Activated CD4-positive, alpha-beta T cell treated with anti-CD3 and anti-CD28 coated beads for 36 hours (primary cell): Measurements from ENCODE around the gene CDK2. TPM values are rescaled to one million over a fixed set of nuclear protein-coding genes. Genes with fewer than 3 reads are reported as not detected.

Experiments
- ATAC-seq: fragments of 200-7000 bp; cut with Tn5 transposase; one replicate; pipeline ENCODE4 v1.10.0; 2021; ENCODE audit warnings: mild to moderate bottlenecking, moderate library complexity
- CTCF ChIA-PET: fragments of 350-600 bp; sonication (Branson Sonifier 250); formaldehyde crosslinking; loops from one replicate; lab custom pipeline; 2021; ENCODE audit warnings: antibody characterized with exemption; lab: Charles Lee
- POLR2A ChIA-PET: fragments of 350-600 bp; sonication (Branson Sonifier 250); formaldehyde crosslinking; loops from one replicate; lab custom pipeline; 2021; ENCODE audit warnings: antibody characterized with exemption, inconsistent platforms; lab: Charles Lee
- DNase-seq: peaks from one replicate; pipeline ENCODE4 v3.0.0-alpha.2; 2020
- H3K27ac Mint-ChIP-seq: one replicate; pipeline ENCODE4 v1.8.0; 2021; ENCODE audit warnings: mixed read lengths
- H3K27me3 Mint-ChIP-seq: one replicate; pipeline ENCODE4 v1.8.0; 2021; ENCODE audit warnings: mixed read lengths
- H3K36me3 Mint-ChIP-seq: one replicate; pipeline ENCODE4 v1.8.0; 2021; ENCODE audit warnings: low read depth, mixed read lengths
- H3K4me1 Mint-ChIP-seq: one replicate; pipeline ENCODE4 v1.8.0; 2021; ENCODE audit warnings: mixed read lengths
- H3K4me3 Mint-ChIP-seq: one replicate; pipeline ENCODE4 v1.8.0; 2021; ENCODE audit warnings: mild to moderate bottlenecking, moderate library complexity, mixed read lengths
- H3K9me3 Mint-ChIP-seq: one replicate; pipeline ENCODE4 v1.8.0; 2021; ENCODE audit warnings: low read depth, mixed read lengths
- intact Hi-C, 2 experiments: fragments of 100-400 bp; cut with DNase I in 1 of 2; cut with micrococcal nuclease in 1 of 2; formaldehyde crosslinking; loops; one replicate each; pipeline versions ENCODE4 v1.14.2 to v1.15.1; 2022 to 2024; cut with DNase I, micrococcal nuclease
- total RNA-seq, 2 experiments: library from RNA; stranded (reverse); gene quantifications; one replicate each; pipeline ENCODE4 v1.2.3, GENCODE V29; 2021

Gene CDK2
- total RNA-seq, 2 experiments from 2014 or later = 104 to 149 TPM

DNA sequence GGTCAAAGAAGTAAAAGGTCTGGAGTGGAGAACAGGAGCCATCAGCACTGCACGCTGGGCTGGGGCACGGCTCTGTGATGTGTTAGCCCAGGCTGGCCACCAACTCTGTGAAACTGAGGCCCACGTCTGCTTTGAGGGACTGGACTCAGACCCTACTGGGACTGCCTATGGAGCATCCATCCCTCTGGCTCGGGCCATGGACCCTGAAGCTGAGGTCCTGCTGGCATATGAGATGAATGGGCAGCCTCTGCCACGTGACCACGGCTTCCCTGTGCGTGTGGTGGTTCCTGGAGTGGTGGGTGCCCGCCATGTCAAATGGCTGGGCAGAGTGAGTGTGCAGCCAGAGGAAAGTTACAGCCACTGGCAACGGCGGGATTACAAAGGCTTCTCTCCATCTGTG is 37.6 kb downstream of the CDK2 start:
- Mint-ChIP-seq H3K9me3 (no peaks in the 10 kb centered on the region), H3K27ac (no peak overlapping the region), H3K4me3 (no peak overlapping the region), H3K4me1 (peaks cover 24% of the 10 kb centered on the region), H3K36me3 (no peaks in the 10 kb centered on the region), H3K27me3 (no peaks in the 10 kb centered on the region)
- intact Hi-C loops = no loop called here
- DNase-seq (no peak), ATAC-seq (no peak)
- CTCF ChIA-PET = no interaction called here
- POLR2A ChIA-PET = no interaction called here

DNA sequence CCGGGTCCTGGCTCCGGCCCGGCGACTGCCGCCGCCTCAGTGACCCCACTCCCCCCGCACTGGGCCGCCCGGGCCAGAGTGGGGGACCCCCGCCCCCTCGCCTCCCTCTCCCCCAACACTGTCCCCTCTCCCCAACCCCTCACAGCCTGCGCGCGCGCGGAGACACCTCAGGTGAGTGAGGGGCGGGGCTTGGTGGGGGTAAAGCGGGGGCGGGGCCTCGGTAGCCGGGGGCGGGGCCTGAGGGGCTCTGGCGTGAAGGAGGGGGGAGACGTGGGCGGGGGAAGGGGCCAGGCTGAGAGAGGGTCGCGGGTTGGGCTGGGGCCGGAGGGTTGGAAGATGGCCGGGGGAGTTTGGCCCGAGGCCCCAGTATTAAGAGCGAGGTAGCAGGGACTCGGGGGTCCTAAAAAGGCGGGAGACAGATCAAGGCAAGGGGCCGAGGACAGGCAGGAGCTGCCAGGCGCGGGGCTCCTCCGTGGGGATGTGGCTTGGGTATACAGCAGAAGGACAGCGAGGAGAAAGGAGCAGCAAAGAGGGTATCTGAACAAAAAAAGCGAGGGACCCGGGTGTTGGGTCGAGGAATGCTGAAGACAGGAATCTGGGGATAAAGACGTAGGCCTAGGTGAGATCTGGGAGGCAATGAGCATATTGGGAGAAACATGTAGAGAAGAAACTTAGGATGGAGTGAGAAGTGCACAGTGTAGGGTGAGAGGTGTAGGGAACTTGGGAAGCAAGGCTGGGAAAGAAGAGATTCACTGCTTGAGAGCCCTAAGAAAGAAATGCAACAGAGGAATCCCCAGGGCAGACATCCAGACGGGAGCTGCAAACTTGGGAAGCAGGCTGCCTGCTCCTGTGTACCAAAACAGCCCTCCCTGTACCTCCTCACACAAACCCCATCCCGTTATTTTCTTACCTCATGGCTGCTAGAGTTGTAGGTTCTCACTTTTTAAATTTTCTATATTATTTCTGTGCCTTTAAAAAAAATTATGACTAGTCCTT is 41.2 kb downstream of the CDK2 start:
- no peaks in the 10 kb centered on the region for H3K27me3 Mint-ChIP-seq
- DNase-seq (peak; percentile 82), ATAC-seq (peak; percentile 83)
- H3K36me3 Mint-ChIP-seq = no peaks in the 10 kb centered on the region
- intact Hi-C loops = loop anchor here (1.0 kb wide), 6 partner anchors 13 to 292 kb away; partner anchors contain the start of genes IKZF4 (in 2 of the 2), BLOC1S1 (in 1 of the 2), DNAJC14 (in 1 of the 2) and PA2G4 (in 1 of the 2)
- POLR2A ChIA-PET = interaction anchor here (0.8 to 1.2 kb wide), 3 partner anchors 14 to 178 kb away, joined by 3 to 4 read pairs (median 4); partner anchors contain the start of gene RAB5B
- peaks cover 28% of the 10 kb centered on the region for H3K4me1 Mint-ChIP-seq
- peak overlapping the region; percentile 78 for H3K4me3 Mint-ChIP-seq
- CTCF ChIA-PET = interaction anchor here (1.1 to 3.2 kb wide), 4 partner anchors 11 to 269 kb away, joined by 3 to 13 read pairs (median 7); partner anchors contain the start of gene SUOX
- H3K9me3 Mint-ChIP-seq = no peaks in the 10 kb centered on the region
- H3K27ac Mint-ChIP-seq = peak overlapping the region; percentile 92

DNA sequence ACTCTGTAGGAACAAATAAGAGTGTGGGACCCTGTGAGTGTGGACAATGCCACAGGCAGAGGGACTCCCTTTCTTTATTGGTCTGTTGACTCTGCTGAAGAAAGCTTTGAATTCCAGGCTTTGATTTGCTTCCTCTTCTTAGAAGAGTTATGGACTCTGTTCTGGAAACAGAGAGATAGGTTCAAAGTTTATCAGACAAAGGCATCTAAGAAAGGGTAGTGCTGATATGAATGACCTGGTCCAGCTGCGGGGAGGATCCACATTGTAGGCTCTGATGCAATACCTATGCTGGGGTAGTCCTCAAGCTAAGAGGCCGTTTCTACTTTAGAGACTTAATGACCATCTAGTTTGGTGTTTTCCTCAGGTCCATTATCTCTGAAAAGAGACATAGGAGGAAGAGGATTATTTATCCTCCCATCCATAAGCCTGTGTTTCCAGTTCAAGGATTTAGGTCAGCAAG is 43.5 kb downstream of the CDK2 start:
- DNase-seq = no peak
- Mint-ChIP-seq H3K4me1 (peaks cover 28% of the 10 kb centered on the region), H3K27me3 (no peaks in the 10 kb centered on the region), H3K27ac (no peak overlapping the region), H3K9me3 (no peaks in the 10 kb centered on the region), H3K36me3 (no peaks in the 10 kb centered on the region), H3K4me3 (no peak overlapping the region)
- intact Hi-C loops = no loop called here
- CTCF ChIA-PET = interaction anchor here (0.6 to 1.4 kb wide), 10 partner anchors 9 to 198 kb away, joined by 3 to 8 read pairs (median 4); partner anchors contain the start of genes RAB5B and SUOX
- POLR2A ChIA-PET = interaction anchor here (0.6 kb wide), 1 partner anchor 14 kb away, joined by 4 read pairs; no protein-coding TSS in a partner anchor
- ATAC-seq = no peak

DNA sequence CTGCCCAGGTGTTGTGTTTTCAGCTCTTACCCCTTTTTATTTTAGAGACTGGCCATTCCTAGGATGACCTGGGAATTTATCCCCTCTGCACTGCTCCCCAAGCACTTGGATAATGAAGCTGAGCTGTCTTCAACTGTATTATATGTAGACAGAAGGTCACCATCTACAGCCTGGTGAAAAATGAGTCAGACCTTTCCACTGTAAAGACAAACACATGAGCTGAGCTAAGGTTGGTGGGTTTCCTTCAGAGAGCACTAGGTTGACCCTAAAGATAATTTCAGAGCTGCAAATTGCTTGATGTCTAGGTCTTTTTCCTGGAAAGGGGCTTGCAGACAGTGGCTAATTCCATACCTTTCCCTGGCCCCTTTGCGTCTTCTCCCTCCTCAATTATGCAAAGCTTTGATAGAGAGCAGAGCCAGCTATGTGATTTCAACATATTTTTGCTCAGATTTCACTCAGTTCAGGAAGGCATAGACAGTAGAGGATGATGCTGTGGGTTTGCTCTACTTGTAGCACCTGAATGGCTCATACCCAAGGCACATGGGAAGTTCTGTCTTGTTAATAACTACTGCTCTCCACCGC is 45.0 kb downstream of the CDK2 start:
- H3K27me3 Mint-ChIP-seq = no peaks in the 10 kb centered on the region

DNA sequence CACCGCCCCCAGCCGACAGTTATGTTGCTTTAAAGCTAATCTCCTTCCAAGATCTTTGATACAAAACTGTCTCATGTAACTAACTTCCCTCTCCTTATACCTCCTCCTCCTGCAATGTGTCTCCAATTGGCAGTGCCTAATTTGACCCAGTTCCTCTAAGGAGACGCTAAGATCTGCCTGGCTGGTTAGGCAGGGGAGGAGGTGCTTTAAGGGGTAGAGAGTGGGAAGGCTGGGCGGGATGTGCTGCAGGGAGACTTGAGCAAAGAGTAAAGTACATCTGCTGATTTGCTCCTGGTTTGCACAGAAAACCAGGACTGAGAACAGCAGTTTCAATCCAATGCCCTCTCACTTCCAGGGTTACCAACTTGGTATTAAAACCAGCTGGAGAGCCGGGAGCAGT is 46.9 kb downstream of the CDK2 start:
- intact Hi-C loops = no loop called here
- H3K27ac Mint-ChIP-seq = no peak overlapping the region
- no peak overlapping the region for H3K4me3 Mint-ChIP-seq
- peaks cover 16% of the 10 kb centered on the region for H3K4me1 Mint-ChIP-seq
- no peak for ATAC-seq
- ChIA-PET CTCF (interaction anchor here (0.6 to 5.0 kb wide), 4 partner anchors 15 to 99 kb away, joined by 3 to 32 read pairs (median 4); no protein-coding TSS in a partner anchor), POLR2A (interaction anchor here (0.6 kb wide), 1 partner anchor 74 kb away, joined by 8 read pairs; no protein-coding TSS in a partner anchor)
- no peak for DNase-seq
- no peaks in the 10 kb centered on the region for H3K27me3 Mint-ChIP-seq
- H3K36me3 Mint-ChIP-seq = peaks cover 3% of the 10 kb centered on the region
- H3K9me3 Mint-ChIP-seq = no peaks in the 10 kb centered on the region

More for the DNA sequence above, 45.0 kb downstream of the CDK2 start:
- H3K36me3 Mint-ChIP-seq = no peaks in the 10 kb centered on the region
- no peak for ATAC-seq
- H3K27ac Mint-ChIP-seq = no peak overlapping the region
- H3K9me3 Mint-ChIP-seq = no peaks in the 10 kb centered on the region
- POLR2A ChIA-PET = interaction anchor here (0.6 kb wide), 1 partner anchor 53 kb away, joined by 4 read pairs; no protein-coding TSS in a partner anchor
- H3K4me1 Mint-ChIP-seq = peaks cover 28% of the 10 kb centered on the region
- CTCF ChIA-PET = interaction anchor here (0.5 to 5.0 kb wide), 7 partner anchors 9 to 85 kb away, joined by 3 to 32 read pairs (median 3); partner anchors contain the start of gene IKZF4
- intact Hi-C loops = no loop called here
- no peak for DNase-seq
- no peak overlapping the region for H3K4me3 Mint-ChIP-seq

DNA sequence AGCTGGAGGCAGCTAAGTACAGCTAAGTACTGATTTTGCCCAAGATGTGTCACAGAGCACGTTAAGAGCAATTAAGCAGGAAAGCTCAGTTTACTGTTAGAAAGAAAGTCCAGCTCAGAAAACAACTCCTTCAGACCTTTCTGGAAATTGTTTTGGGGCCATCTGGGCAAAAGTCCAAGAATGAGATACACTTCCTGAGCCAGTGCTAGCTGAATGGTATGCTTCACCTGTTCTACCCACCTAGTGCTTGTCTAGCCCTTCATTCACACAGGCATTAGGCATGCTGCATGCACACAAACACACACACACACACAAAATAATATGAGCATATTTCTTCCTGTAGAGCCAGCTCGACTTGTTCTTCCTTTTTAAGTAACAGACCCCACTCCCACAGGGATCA is 47.6 kb downstream of the CDK2 start:
- no peaks in the 10 kb centered on the region for H3K27me3 Mint-ChIP-seq
- H3K9me3 Mint-ChIP-seq = no peaks in the 10 kb centered on the region
- intact Hi-C loops = no loop called here
- DNase-seq (no peak), ATAC-seq (no peak)
- no peak overlapping the region for H3K27ac Mint-ChIP-seq
- H3K4me1 Mint-ChIP-seq = peaks cover 12% of the 10 kb centered on the region
- ChIA-PET CTCF (interaction anchor here (0.7 to 5.0 kb wide), 3 partner anchors 14 to 98 kb away, joined by 3 to 32 read pairs (median 6); no protein-coding TSS in a partner anchor), POLR2A (interaction anchor here (0.6 kb wide), 1 partner anchor 75 kb away, joined by 8 read pairs; no protein-coding TSS in a partner anchor)
- peaks cover 4% of the 10 kb centered on the region for H3K36me3 Mint-ChIP-seq
- no peak overlapping the region for H3K4me3 Mint-ChIP-seq

DNA sequence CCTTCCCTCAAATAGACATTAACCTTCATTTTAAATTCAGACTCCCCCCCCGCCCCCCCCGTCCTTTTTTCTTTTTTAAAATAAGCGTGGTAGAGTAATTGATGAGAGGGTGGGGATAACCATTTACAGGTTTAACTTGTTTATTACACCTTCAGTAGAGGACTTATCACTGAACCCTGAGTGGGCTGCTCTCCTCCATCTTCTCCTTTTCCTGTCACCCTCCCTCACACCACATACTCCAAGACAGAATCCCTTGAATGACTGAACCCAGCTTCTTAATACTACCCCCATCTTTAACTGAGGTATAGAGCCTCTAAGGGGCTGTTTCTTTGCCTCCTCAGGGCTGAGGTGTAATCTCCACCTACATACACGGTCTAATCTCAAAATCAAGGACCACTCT is 50.6 kb downstream of the CDK2 start:
- ChIA-PET POLR2A (no interaction called here), CTCF (interaction anchor here (0.5 to 1.0 kb wide), 3 partner anchors 12 to 96 kb away, joined by 4 to 6 read pairs (median 5); no protein-coding TSS in a partner anchor)
- ATAC-seq (no peak), DNase-seq (no peak)
- Mint-ChIP-seq H3K27me3 (no peaks in the 10 kb centered on the region), H3K4me1 (peaks cover 19% of the 10 kb centered on the region), H3K9me3 (no peaks in the 10 kb centered on the region), H3K36me3 (peaks cover 6% of the 10 kb centered on the region), H3K27ac (no peak overlapping the region), H3K4me3 (no peak overlapping the region)
- intact Hi-C loops = no loop called here

DNA sequence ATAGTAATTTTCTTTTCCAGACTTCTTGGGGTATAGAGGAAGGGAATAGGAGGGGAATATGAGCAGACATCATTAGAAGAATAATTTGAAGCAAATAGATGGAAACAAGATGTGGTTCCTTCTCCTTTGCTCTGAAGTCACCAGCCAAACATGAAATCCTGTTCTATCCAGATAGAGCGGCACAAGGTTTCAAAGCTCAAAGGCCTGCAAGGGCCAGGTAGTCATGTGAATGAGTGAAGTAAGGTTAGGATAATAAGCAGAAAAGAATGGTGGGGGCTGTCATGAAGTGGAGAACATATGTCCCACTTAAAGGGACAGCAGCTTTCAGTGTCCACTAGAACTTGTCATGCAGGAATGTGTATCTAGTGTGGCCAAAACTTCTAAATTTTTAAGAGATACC is 51.7 kb downstream of the CDK2 start:
- ChIA-PET CTCF (interaction anchor here (0.7 to 2.6 kb wide), 4 partner anchors 9 to 33 kb away, joined by 3 to 7 read pairs (median 4); no protein-coding TSS in a partner anchor), POLR2A (no interaction called here)
- peaks cover 7% of the 10 kb centered on the region for H3K36me3 Mint-ChIP-seq
- no peaks in the 10 kb centered on the region for H3K9me3 Mint-ChIP-seq
- no peak for DNase-seq
- no peak overlapping the region for H3K4me3 Mint-ChIP-seq
- peaks cover 19% of the 10 kb centered on the region for H3K4me1 Mint-ChIP-seq
- ATAC-seq = no peak
- intact Hi-C loops = no loop called here
- no peak overlapping the region for H3K27ac Mint-ChIP-seq
- H3K27me3 Mint-ChIP-seq = no peaks in the 10 kb centered on the region

DNA sequence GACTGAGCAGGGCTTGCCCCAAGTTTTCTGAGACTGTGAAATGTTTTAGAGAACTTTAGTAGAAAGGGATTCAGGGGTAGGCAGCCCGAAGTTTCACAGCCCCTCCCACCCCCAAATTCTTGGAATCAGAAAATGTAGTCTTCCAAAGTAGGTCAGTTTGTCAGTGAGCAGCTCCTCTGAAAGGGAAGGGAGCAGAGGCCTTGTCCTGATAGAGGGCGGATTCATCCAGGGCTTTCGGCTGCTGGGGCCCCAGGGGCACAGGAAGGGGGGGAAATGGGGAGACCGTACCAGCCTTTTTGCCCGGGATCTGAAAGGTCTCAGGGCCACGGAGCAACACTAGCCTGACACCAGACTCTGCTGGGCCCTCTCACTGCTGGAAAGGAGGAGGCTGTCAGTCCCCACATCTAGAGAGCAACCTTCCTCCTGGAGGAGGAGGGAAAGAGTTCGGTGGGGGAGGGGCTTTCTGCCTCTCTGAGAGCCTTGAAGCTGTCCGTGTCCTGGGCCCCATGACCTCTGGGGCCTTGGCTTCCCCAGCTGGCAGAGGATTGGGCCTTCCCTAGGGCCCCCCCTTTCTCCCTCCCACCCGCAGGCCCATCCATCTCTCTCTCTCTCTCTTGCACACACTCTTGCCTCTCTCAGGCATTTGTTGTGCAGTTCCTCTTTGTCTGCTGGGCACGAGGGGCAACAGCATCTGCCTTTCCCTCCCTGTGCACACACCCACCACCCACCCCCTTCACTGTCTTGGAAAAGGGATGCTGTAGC is 54.0 kb downstream of the CDK2 start, which contains the start of gene IKZF4:
TSS of gene IKZF4 (plus strand) at position 621 of the 762 bp plus-strand sequence. CDS start 451 bp downstream, outside the sequence.
- peak within 1 kb of the TSS; percentile 80 for H3K4me3 Mint-ChIP-seq
- no peaks in the 10 kb centered on the region for H3K9me3 Mint-ChIP-seq
- peaks cover 24% of the 10 kb centered on the region for H3K4me1 Mint-ChIP-seq
- no peaks in the 10 kb centered on the region for H3K27me3 Mint-ChIP-seq
- ChIA-PET POLR2A (interaction anchor here (0.7 kb wide), 1 partner anchor 81 kb away, joined by 5 read pairs; no protein-coding TSS in a partner anchor), CTCF (interaction anchor here (0.7 to 2.6 kb wide), 7 partner anchors 9 to 282 kb away, joined by 3 to 10 read pairs (median 5); partner anchors contain the start of gene RAB5B)
- peak within 1 kb of the TSS; percentile 95 for H3K27ac Mint-ChIP-seq
- ATAC-seq = peak; percentile 48
- peaks cover 19% of the 10 kb centered on the region for H3K36me3 Mint-ChIP-seq
- DNase-seq = peak; percentile 60
- intact Hi-C loops = loop anchor here (1.0 to 2.0 kb wide), 3 partner anchors 13 to 21 kb away; partner anchors contain the start of gene RPS26 (in 2 of the 2)
